GM23338 (cell line): Measurements from ENCODE around the gene CLEC7A. TPM values are rescaled to one million over a fixed set of nuclear protein-coding genes. Genes with fewer than 3 reads are reported as not detected.

Experiments used
- ATAC-seq: fragments of 200-7000 bp; cut with Tn5 transposase; 3 replicates; pipeline ENCODE4 v1.9.1; 2020
- DNase-seq: peaks from one replicate; pipeline ENCODE4 v3.0.0-alpha.2; 2015; ENCODE audit warnings: low spot score
- H2AFZ ChIP-seq: fragments of 200-600 bp; sonication (generic); 2 replicates; pipeline ENCODE4 v1.8.0; 2016; ENCODE audit warnings: antibody characterized with exemption, mild to moderate bottlenecking, moderate library complexity
- H3F3A ChIP-seq: fragments of 200-600 bp; sonication (generic); replicated peaks from 2 replicates; pipeline ENCODE4 v1.8.0; 2017; ENCODE audit warnings: antibody characterized with exemption, mixed run types, low read depth
- H3K27ac ChIP-seq: fragments of 200-600 bp; sonication (generic); 2 replicates; pipeline ENCODE4 v1.6.1; 2016; ENCODE audit warnings: low read depth
- H3K27me3 ChIP-seq: fragments of 200-600 bp; sonication (generic); 2 replicates; pipeline ENCODE4 v1.8.0; 2016; ENCODE audit warnings: mild to moderate bottlenecking, mixed run types, moderate library complexity; ENCODE audit not compliant: insufficient read depth
- H3K36me3 ChIP-seq: fragments of 200-600 bp; sonication (generic); 2 replicates; pipeline ENCODE4 v1.8.0; 2016; ENCODE audit warnings: mild to moderate bottlenecking; ENCODE audit not compliant: insufficient read depth
- H3K4me1 ChIP-seq: fragments of 200-600 bp; sonication (generic); 2 replicates; pipeline ENCODE4 v1.8.0; 2016; ENCODE audit warnings: mild to moderate bottlenecking, moderate library complexity; ENCODE audit not compliant: insufficient read depth
- H3K4me2 ChIP-seq: fragments of 200-600 bp; sonication (generic); 2 replicates; pipeline ENCODE4 v1.7.1; 2017; ENCODE audit warnings: mixed run types
- H3K4me3 ChIP-seq: fragments of 200-600 bp; sonication (generic); 2 replicates; pipeline ENCODE4 v1.6.1; 2016; ENCODE audit warnings: mixed run types
- H3K79me2 ChIP-seq: fragments of 200-600 bp; sonication (generic); replicated peaks from 2 replicates; pipeline ENCODE4 v1.8.0; 2017; ENCODE audit warnings: mild to moderate bottlenecking; ENCODE audit not compliant: insufficient read depth
- H3K9me2 ChIP-seq: fragments of 200-600 bp; sonication (generic); 2 replicates; pipeline ENCODE4 v1.8.0; 2017; ENCODE audit not compliant: insufficient read depth
- H4K20me1 ChIP-seq: fragments of 200-600 bp; sonication (generic); replicated peaks from 2 replicates; pipeline ENCODE4 v1.8.0; 2017; ENCODE audit warnings: mild to moderate bottlenecking; ENCODE audit not compliant: insufficient read depth
- H3K27ac Mint-ChIP-seq: 2 replicates; pipeline ENCODE4 v1.8.0; 2020; ENCODE audit warnings: inconsistent platforms, mild to moderate bottlenecking, moderate library complexity, mixed read lengths
- H3K27me3 Mint-ChIP-seq: 3 replicates; pipeline ENCODE4 v1.8.0; 2022; ENCODE audit warnings: low read depth, mild to moderate bottlenecking, moderate library complexity, mixed read lengths, inconsistent platforms; ENCODE audit not compliant: insufficient read depth, poor library complexity
- H3K36me3 Mint-ChIP-seq: 3 replicates; pipeline ENCODE4 v1.8.0; 2021; ENCODE audit warnings: low read depth, mild to moderate bottlenecking, inconsistent platforms, moderate library complexity, mixed read lengths
- H3K4me1 Mint-ChIP-seq: 3 replicates; pipeline ENCODE4 v1.8.0; 2020; ENCODE audit warnings: mild to moderate bottlenecking, inconsistent platforms, mixed read lengths
- H3K4me3 Mint-ChIP-seq: 3 replicates; pipeline ENCODE4 v1.8.0; 2021; ENCODE audit warnings: moderate library complexity, mild to moderate bottlenecking, inconsistent platforms, mixed read lengths
- H3K9me3 Mint-ChIP-seq: 3 replicates; pipeline ENCODE4 v1.8.0; 2020; ENCODE audit warnings: moderate library complexity, mild to moderate bottlenecking, inconsistent platforms, mixed read lengths
- CREB1 ChIP-seq: fragments of 250-450 bp; sonication (Bioruptor Pico); IDR thresholded peaks from 2 replicates; pipeline ENCODE4 v1.5.0; 2020; ENCODE audit warnings: low read depth, mild to moderate bottlenecking, moderate library complexity
- CTCF ChIP-seq, 2 experiments: fragments of 200-600 bp in 1 of 2; sonication (generic) in 1 of 2; conservative IDR thresholded peaks; 2 replicates each; pipeline versions ENCODE4 v1.5.1 to v1.6.1; 2016 to 2017; ENCODE audit warnings: antibody characterized with exemption in 2 of 2, low read depth in 2 of 2, mild to moderate bottlenecking in 2 of 2, moderate library complexity in 1 of 2
- ETS1 ChIP-seq: IDR thresholded peaks from 2 replicates; pipeline ENCODE4 v1.6.1; 2016; ENCODE audit warnings: antibody characterized with exemption
- EZH2 ChIP-seq: fragments of 200-600 bp; sonication (generic); IDR thresholded peaks from one replicate; pipeline ENCODE4 v1.8.0; 2017; ENCODE audit warnings: antibody characterized with exemption, mild to moderate bottlenecking, low read depth; ENCODE audit not compliant: unreplicated experiment
- EZH2phosphoT487 ChIP-seq: fragments of 200-600 bp; sonication (generic); IDR thresholded peaks from one replicate; pipeline ENCODE4 v1.8.1; 2018; ENCODE audit warnings: antibody characterized with exemption; ENCODE audit not compliant: unreplicated experiment
- JUNB ChIP-seq: IDR thresholded peaks from one replicate; pipeline ENCODE4 v1.6.1; 2016; ENCODE audit warnings: antibody characterized with exemption; ENCODE audit not compliant: unreplicated experiment
- NANOG ChIP-seq: IDR thresholded peaks from 2 replicates; pipeline ENCODE4 v1.6.1; 2016; ENCODE audit warnings: antibody characterized with exemption, borderline replicate concordance
- POLR2AphosphoS5 ChIP-seq: IDR thresholded peaks from 2 replicates; pipeline ENCODE4 v1.6.1; 2016; ENCODE audit warnings: antibody characterized with exemption, low read depth
- REST ChIP-seq: IDR thresholded peaks from one replicate; pipeline ENCODE4 v1.6.1; 2018; ENCODE audit warnings: antibody characterized with exemption; ENCODE audit not compliant: unreplicated experiment
- STAT1 ChIP-seq: IDR thresholded peaks from one replicate; pipeline ENCODE4 v1.6.1; 2016; ENCODE audit warnings: antibody characterized with exemption; ENCODE audit not compliant: unreplicated experiment
- ZNF114 ChIP-seq: fragments of 250-450 bp; sonication (Bioruptor Pico); IDR thresholded peaks from 2 replicates; pipeline ENCODE4 v1.5.0; 2020; ENCODE audit warnings: mild to moderate bottlenecking, moderate library complexity
- ZNF331 ChIP-seq: fragments of 250-450 bp; sonication (Bioruptor Pico); IDR thresholded peaks from 2 replicates; pipeline ENCODE4 v1.5.0; 2020; ENCODE audit warnings: low read depth, mild to moderate bottlenecking, moderate library complexity
- polyA plus RNA-seq: library from polyadenylated mRNA; unstranded; fragments of >200 nt; fragmentation: Nextera tagmentation; extraction: Ambion mirVana; gene quantifications from 2 replicates; pipeline ENCODE4 v1.2.1, GENCODE V29; 2016
- total RNA-seq: library from RNA; depleted of rRNA; stranded (reverse); fragments of >200 nt; shearing (Covaris generic); gene quantifications from 2 replicates; pipeline ENCODE4 v1.2.3, GENCODE V29; 2014
- TF ChIP-seq, protein P1 (sequence below): fragments of 250-450 bp; sonication (Bioruptor Pico); IDR thresholded peaks from 2 replicates; pipeline ENCODE4 v1.5.0; 2020; ENCODE audit warnings: mild to moderate bottlenecking, moderate library complexity

CLEC7A gene
- total and polyA plus RNA-seq, 2 experiments from 2014 or later = 0.39 TPM; not detected in 1

GRCh38 chr12:10088031-10088430, 42.0 kb downstream of the CLEC7A start:
- Histone ChIP-seq H3K4me3 (no peak overlapping the region), H3K27me3 (no peaks in the 10 kb centered on the region), H3K4me1 (peaks cover 9% of the 10 kb centered on the region; the same call in 1 of the 2 replicates), H3K79me2 (no peaks in the 10 kb centered on the region), H3K4me2 (no peak overlapping the region), H3K36me3 (no peaks in the 10 kb centered on the region), H2AFZ (no peak overlapping the region), H3K9me2 (no peaks in the 10 kb centered on the region), H4K20me1 (no peaks in the 10 kb centered on the region), H3K27ac (no peak overlapping the region), H3F3A (no peaks in the 10 kb centered on the region)
- H3K27me3 Mint-ChIP-seq = no peaks in the 10 kb centered on the region
- no peak for DNase-seq
- no peaks in the 10 kb centered on the region for H3K36me3 Mint-ChIP-seq
- no peak overlapping the region for H3K27ac Mint-ChIP-seq
- H3K4me1 Mint-ChIP-seq = peaks cover 13% of the 10 kb centered on the region
- TF ChIP-seq STAT1 = no peak
- TF ChIP-seq EZH2 = no peak
- TF ChIP-seq CREB1 (CRISPR knock-in tag) = no peak
- no peak for TF ChIP-seq JUNB
- no peak for TF ChIP-seq CTCF (conservative IDR thresholded peaks at IDR 0.05; ENCODE audit: low read depth in 2 of 2)
- no peak for TF ChIP-seq ZNF114 (CRISPR knock-in tag)
- no peak for TF ChIP-seq REST
- TF ChIP-seq ZNF331 = no peak
- TF ChIP-seq POLR2AphosphoS5 = no peak
- TF ChIP-seq NANOG = no peak
- TF ChIP-seq, protein P1, sequence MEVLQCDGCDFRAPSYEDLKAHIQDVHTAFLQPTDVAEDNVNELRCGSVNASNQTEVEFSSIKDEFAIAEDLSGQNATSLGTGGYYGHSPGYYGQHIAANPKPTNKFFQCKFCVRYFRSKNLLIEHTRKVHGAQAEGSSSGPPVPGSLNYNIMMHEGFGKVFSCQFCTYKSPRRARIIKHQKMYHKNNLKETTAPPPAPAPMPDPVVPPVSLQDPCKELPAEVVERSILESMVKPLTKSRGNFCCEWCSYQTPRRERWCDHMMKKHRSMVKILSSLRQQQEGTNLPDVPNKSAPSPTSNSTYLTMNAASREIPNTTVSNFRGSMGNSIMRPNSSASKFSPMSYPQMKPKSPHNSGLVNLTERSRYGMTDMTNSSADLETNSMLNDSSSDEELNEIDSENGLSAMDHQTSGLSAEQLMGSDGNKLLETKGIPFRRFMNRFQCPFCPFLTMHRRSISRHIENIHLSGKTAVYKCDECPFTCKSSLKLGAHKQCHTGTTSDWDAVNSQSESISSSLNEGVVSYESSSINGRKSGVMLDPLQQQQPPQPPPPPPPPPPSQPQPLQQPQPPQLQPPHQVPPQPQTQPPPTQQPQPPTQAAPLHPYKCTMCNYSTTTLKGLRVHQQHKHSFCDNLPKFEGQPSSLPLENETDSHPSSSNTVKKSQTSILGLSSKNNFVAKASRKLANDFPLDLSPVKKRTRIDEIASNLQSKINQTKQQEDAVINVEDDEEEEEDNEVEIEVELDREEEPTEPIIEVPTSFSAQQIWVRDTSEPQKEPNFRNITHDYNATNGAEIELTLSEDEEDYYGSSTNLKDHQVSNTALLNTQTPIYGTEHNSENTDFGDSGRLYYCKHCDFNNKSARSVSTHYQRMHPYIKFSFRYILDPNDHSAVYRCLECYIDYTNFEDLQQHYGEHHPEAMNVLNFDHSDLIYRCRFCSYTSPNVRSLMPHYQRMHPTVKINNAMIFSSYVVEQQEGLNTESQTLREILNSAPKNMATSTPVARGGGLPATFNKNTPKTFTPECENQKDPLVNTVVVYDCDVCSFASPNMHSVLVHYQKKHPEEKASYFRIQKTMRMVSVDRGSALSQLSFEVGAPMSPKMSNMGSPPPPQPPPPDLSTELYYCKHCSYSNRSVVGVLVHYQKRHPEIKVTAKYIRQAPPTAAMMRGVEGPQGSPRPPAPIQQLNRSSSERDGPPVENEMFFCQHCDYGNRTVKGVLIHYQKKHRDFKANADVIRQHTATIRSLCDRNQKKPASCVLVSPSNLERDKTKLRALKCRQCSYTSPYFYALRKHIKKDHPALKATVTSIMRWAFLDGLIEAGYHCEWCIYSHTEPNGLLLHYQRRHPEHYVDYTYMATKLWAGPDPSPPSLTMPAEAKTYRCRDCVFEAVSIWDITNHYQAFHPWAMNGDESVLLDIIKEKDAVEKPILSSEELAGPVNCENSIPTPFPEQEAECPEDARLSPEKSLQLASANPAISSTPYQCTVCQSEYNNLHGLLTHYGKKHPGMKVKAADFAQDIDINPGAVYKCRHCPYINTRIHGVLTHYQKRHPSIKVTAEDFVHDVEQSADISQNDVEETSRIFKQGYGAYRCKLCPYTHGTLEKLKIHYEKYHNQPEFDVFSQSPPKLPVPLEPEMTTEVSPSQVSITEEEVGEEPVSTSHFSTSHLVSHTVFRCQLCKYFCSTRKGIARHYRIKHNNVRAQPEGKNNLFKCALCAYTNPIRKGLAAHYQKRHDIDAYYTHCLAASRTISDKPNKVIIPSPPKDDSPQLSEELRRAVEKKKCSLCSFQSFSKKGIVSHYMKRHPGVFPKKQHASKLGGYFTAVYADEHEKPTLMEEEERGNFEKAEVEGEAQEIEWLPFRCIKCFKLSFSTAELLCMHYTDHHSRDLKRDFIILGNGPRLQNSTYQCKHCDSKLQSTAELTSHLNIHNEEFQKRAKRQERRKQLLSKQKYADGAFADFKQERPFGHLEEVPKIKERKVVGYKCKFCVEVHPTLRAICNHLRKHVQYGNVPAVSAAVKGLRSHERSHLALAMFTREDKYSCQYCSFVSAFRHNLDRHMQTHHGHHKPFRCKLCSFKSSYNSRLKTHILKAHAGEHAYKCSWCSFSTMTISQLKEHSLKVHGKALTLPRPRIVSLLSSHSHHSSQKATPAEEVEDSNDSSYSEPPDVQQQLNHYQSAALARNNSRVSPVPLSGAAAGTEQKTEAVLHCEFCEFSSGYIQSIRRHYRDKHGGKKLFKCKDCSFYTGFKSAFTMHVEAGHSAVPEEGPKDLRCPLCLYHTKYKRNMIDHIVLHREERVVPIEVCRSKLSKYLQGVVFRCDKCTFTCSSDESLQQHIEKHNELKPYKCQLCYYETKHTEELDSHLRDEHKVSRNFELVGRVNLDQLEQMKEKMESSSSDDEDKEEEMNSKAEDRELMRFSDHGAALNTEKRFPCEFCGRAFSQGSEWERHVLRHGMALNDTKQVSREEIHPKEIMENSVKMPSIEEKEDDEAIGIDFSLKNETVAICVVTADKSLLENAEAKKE (CRISPR knock-in tag) = no peak
- no peak for TF ChIP-seq EZH2phosphoT487
- no peak for TF ChIP-seq ETS1
- 0 out of 3 replicates have a peak, but pooled peaks cover 3% of the 10 kb centered on the region for H3K9me3 Mint-ChIP-seq
- ATAC-seq = no peak
- no peak overlapping the region for H3K4me3 Mint-ChIP-seq
